ENCODE measurements around the gene CLPX. TPM values are rescaled to one million over a fixed set of nuclear protein-coding genes. Genes with fewer than 3 reads are reported as not detected.

Gene CLPX
- 41.2 to 58.4 TPM (median 51.2 TPM) in 5 replicates for total RNA-seq (2022; extraction: Qiagen RNA extraction; ENCODE audit: low read depth)

DNA sequence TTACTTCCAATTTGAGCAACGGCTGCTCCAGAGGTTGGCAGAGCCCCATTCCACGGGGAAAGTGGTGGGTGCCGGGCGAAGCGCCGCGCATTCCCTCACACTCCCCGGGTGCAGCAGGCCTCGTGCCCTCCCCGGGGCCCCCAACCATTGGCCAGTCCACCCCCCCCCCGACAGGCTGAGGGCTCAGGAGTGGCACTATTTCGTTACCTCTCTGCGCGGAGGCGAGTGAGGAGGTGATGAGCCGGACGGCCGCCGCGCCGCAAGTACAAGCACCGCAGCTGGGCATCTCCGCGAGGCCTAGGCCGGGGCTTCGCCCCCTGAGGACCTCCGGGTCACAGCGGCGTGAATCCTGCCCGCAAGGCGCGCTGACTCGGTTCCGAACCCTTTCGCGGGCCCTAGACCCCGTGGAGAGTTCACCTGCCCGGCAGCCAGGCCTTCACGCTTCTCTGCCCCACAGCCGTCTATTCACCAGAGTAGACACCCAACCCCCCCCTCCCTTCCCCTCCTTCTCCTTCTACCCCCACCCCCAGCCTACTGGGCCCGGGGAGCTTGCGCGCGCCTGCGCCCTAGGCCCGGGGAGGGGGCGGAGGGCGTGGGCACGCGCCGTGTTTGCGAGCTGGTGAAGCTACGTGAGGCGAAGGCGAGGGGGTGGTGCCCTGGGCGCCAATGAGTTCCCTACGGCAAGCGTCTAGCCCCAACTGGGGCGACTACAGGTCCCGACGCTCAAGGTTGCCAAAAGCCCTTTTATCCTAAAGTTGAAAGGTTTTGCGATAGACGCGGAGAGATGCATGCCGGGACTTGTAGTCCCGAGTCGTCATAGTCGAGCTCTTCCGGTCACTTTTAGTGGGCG, at the start of gene CLPX:
Gene CLPX (minus strand): TSS at position 475 of the 850 bp plus-strand sequence. CDS start 189 bp downstream, at position 286.

GRCh38 chr15:65210770-65211481, 25.8 kb upstream of the CLPX start, which contains the start of gene CILP:
Gene CILP (minus strand): TSS chr15:65211473. CDS start chr15:65209755, 1,718 bp downstream.

DNA sequence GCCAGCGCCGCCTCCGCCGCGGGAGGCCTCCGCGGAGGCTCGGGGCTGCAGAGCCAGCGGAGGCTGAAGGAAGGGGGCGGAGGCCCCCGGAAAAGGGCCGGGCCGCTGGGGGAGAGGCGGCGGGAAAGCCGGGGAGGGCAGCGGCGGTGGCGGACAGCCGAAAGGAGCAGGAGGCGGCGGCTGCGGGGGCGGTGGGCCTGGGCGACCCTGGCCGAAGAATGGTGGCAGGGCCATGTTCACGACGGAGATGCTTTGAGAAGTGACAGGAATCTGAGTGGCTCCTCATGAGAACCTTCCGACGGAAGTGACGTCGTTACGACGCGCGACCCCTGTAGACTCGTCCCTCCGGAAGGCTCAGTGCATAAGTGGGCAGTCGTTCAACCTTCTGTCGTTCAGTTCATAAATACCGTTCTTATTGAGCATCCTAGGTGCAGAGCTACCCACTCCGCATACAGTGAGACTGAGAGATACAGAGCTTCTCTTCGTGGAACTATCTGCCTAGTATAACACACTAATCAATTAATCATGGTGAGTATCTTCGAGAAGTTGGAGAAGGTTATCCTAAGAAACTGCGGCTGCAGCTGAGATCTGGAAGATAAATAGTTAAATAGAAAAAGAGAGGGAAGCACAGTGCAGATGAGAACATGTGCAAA, 51.5 kb downstream of the CLPX start, which contains the start of gene PDCD7:
Gene PDCD7 (minus strand): TSS at position 261 of the 653 bp plus-strand sequence. CDS start 27 bp downstream, at position 234.

GRCh38 chr15:65115086-65115485, 70.1 kb downstream of the CLPX start, which contains the start of gene UBAP1L:
Gene UBAP1L (minus strand): TSS chr15:65115200. CDS start chr15:65106215, 8,985 bp downstream.

Other genes with a start within 250 kb of the CLPX start
- gene SPG21, start 195.4 kb downstream of the CLPX start, total RNA-seq (2022; extraction: Qiagen RNA extraction; ENCODE audit: low read depth) = 114 to 142 TPM (median 130 TPM) in 5 replicates
- 23.7 to 29.0 TPM (median 25.8 TPM) in 5 replicates for gene MTFMT, start 155.7 kb downstream of the CLPX start, total RNA-seq (2022; extraction: Qiagen RNA extraction; ENCODE audit: low read depth)
- gene SLC51B, start 140.0 kb downstream of the CLPX start, total RNA-seq (2022; extraction: Qiagen RNA extraction; ENCODE audit: low read depth) = 10.5 to 15.5 TPM (median 12.1 TPM) in 5 replicates
- gene RASL12, start 117.4 kb downstream of the CLPX start, total RNA-seq (2022; extraction: Qiagen RNA extraction; ENCODE audit: low read depth) = 0.06 to 0.28 TPM (median 0.19 TPM) in 5 replicates
- gene KBTBD13, start 108.6 kb downstream of the CLPX start, total RNA-seq (2022; extraction: Qiagen RNA extraction; ENCODE audit: low read depth) = 0.02 TPM in 1 of 5 replicates, not detected in the others
- gene UBAP1L, start 70.1 kb downstream of the CLPX start, total RNA-seq (2022; extraction: Qiagen RNA extraction; ENCODE audit: low read depth) = 0.52 to 1.4 TPM (median 0.91 TPM) in 5 replicates
- gene PDCD7, start 51.5 kb downstream of the CLPX start, total RNA-seq (2022; extraction: Qiagen RNA extraction; ENCODE audit: low read depth) = 24.0 to 33.4 TPM (median 28.2 TPM) in 5 replicates
- 0.05 to 0.08 TPM (median 0.08 TPM) in 5 replicates for gene CILP, start 26.1 kb upstream of the CLPX start, total RNA-seq (2022; extraction: Qiagen RNA extraction; ENCODE audit: low read depth)
- gene PARP16, start 101.5 kb upstream of the CLPX start, total RNA-seq (2022; extraction: Qiagen RNA extraction; ENCODE audit: low read depth) = 9.9 to 12.1 TPM (median 10.9 TPM) in 5 replicates
- gene RNU5A-1, start 110.7 kb upstream of the CLPX start, total RNA-seq (2022; extraction: Qiagen RNA extraction; ENCODE audit: low read depth) = not detected in 5 replicates
- not detected in 5 replicates for gene RNU5B-1, start 119.3 kb upstream of the CLPX start, total RNA-seq (2022; extraction: Qiagen RNA extraction; ENCODE audit: low read depth)
- 0.05 to 0.21 TPM (median 0.12 TPM) in 4 of 5 replicates, not detected in the other for gene IGDCC3, start 192.7 kb upstream of the CLPX start, total RNA-seq (2022; extraction: Qiagen RNA extraction; ENCODE audit: low read depth)
- gene IGDCC4, start 237.6 kb upstream of the CLPX start, total RNA-seq (2022; extraction: Qiagen RNA extraction; ENCODE audit: low read depth) = 2.3 to 3.8 TPM (median 3.3 TPM) in 5 replicates

All from A549 treated with DMSO at 1 μM for 4 hours (cell line).